GM10266 (cell line): ENCODE results near the gene EFR3B.

Source experiments
- DNase-seq: peaks from one replicate; pipeline ENCODE4 v3.0.0; 2012; ENCODE audit errors: extremely low spot score
- TF ChIP-seq, protein P1 (sequence below): IDR thresholded peaks from 2 replicates; pipeline ENCODE4 v1.5.1; 2012; ENCODE audit warnings: mild to moderate bottlenecking, low read depth; ENCODE audit not compliant: control insufficient read depth, insufficient read depth; ENCODE audit errors: missing control alignments

EFR3B gene

GRCh38 chr2:25044011-25044410 is 2.1 kb downstream of the EFR3B start:
- DNase-seq: no peak
- TF ChIP-seq, protein P1, sequence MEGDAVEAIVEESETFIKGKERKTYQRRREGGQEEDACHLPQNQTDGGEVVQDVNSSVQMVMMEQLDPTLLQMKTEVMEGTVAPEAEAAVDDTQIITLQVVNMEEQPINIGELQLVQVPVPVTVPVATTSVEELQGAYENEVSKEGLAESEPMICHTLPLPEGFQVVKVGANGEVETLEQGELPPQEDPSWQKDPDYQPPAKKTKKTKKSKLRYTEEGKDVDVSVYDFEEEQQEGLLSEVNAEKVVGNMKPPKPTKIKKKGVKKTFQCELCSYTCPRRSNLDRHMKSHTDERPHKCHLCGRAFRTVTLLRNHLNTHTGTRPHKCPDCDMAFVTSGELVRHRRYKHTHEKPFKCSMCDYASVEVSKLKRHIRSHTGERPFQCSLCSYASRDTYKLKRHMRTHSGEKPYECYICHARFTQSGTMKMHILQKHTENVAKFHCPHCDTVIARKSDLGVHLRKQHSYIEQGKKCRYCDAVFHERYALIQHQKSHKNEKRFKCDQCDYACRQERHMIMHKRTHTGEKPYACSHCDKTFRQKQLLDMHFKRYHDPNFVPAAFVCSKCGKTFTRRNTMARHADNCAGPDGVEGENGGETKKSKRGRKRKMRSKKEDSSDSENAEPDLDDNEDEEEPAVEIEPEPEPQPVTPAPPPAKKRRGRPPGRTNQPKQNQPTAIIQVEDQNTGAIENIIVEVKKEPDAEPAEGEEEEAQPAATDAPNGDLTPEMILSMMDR: no peak

DNA sequence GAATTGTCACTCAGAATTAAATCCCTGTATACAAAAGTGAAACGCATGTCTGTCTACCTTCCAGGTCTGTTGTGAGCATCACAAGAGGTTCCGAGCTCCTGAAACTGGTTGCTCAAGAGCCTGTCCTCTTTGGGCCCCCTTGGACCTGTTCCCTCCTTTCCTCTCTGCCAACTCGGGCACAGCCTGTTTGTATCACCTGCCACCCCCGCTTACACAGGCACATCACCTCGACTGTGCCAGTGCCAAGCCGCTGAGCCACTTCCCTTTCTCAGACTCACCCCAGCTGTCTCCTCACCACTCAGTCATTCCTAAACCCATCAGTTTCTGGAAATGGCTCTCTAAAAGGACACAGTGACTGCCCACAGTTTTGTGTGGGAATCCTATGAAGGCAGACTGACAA is 3.1 kb downstream of the EFR3B start:
- no peak for DNase-seq
- TF ChIP-seq, protein P1: no peak

DNA sequence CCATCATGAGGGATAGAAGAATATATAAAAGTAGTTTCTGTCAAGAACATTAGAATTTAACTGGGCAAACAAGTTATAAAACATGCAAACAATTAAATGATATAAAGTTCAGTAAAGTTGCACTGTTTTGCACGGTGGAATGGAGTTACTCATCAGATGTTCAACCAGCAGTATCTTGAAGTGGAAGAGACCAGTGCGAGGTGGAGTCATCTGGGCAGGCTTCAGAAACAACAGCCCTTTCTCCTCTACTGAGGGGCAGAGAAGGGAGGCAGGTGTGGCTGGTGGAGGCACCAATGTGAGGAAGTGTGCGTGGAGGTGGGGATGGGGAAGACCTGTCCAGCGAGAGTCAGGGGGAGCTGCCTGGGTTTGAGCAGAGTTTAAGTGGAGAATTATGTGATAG is 7.5 kb downstream of the EFR3B start:
- TF ChIP-seq, protein P1: no peak
- no peak for DNase-seq

DNA sequence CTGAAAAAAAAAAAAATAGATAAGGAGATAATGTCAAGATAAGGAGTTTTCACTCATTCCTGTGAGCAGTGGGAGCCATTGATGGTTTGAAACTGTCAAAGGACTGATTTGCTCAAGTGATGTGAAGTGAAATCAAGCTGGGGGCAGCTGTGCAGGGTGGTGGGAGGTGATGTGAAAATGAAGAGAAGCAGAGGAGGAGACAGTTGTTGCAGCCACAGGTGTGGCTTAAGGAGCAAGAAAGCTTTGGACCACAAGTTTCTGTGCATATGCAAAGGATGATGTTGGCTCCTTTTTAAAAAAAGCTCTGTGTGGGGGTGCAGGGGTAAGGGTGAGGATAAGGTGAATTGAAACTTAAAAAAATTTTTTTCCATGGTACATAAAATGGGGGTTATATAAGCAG is 8.3 kb downstream of the EFR3B start:
- DNase-seq: no peak
- TF ChIP-seq, protein P1: no peak

- no peak for DNase-seq
- TF ChIP-seq, protein P1: no peak
These were observed 11.2 kb downstream of the EFR3B start for GRCh38 chr2:25053041-25053440.

- DNase-seq: no peak
- TF ChIP-seq, protein P1: no peak
These were observed 12.8 kb downstream of the EFR3B start for GRCh38 chr2:25054720-25055119.

DNA sequence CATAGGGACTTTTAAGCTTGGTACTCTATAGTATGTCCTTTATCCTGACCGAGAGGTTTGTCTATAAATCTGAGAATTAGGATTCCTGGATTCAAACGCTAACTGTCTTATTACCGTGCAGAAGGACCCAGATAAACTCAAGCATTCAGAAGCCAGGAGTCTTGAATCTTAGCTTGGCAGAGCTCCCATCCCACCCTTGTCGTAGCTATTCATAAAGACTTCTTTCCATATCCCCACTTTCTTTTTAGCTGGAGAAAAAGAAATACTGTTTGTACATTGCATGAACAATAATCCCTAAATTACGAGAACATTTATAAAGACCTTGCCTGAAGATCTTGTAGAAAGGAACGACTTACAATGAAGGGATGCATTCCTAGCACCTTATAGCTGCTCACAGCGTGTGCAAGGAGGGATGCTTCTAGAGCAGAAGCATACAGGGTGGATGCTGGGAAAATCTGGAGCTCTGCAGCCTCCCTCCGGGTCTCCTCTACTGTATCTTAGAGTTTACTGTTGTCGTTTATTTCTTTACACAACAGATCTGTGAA is 13.6 kb downstream of the EFR3B start:
- no peak for DNase-seq
- TF ChIP-seq, protein P1: no peak
